Smooth muscle cell (in vitro differentiated cells): ENCODE data around the gene ZNF777. TPM values are rescaled to one million over a fixed set of nuclear protein-coding genes. Genes with fewer than 3 reads are reported as not detected.

Experiments used
- DNase-seq: peaks from one replicate; lab custom pipeline; 2025; ENCODE audit not compliant: unreplicated experiment; lab: John Stamatoyannopoulos, UW
- H2AFZ ChIP-seq: fragments of 200-600 bp; sonication (generic); 2 replicates; pipeline ENCODE4 v1.6.0; 2016; ENCODE audit warnings: antibody characterized with exemption, low read depth, mild to moderate bottlenecking
- H3F3A ChIP-seq: fragments of 200-600 bp; sonication (generic); 2 replicates; pipeline ENCODE4 v1.6.0; 2017; ENCODE audit warnings: antibody characterized with exemption, low read depth
- H3K27ac ChIP-seq: fragments of 200-600 bp; sonication (generic); 2 replicates; pipeline ENCODE4 v1.5.1; 2016; ENCODE audit warnings: low read depth, mild to moderate bottlenecking
- H3K27me3 ChIP-seq: fragments of 200-600 bp; sonication (generic); 2 replicates; pipeline ENCODE4 v1.6.1; 2016; ENCODE audit warnings: low read depth, mild to moderate bottlenecking
- H3K36me3 ChIP-seq: fragments of 200-600 bp; sonication (generic); 2 replicates; pipeline ENCODE4 v1.5.1; 2016; ENCODE audit warnings: low read depth
- H3K4me1 ChIP-seq: fragments of 200-600 bp; sonication (generic); 2 replicates; pipeline ENCODE4 v1.5.1; 2016; ENCODE audit warnings: low read depth
- H3K4me2 ChIP-seq: fragments of 200-600 bp; sonication (generic); 2 replicates; pipeline ENCODE4 v1.6.0; 2016; ENCODE audit warnings: mild to moderate bottlenecking
- H3K4me3 ChIP-seq: fragments of 200-600 bp; sonication (generic); 2 replicates; pipeline ENCODE4 v1.5.1; 2016; ENCODE audit warnings: mild to moderate bottlenecking
- H3K79me2 ChIP-seq: fragments of 200-600 bp; sonication (generic); 2 replicates; pipeline ENCODE4 v1.6.0; 2016; ENCODE audit warnings: low read depth, mild to moderate bottlenecking
- H3K9ac ChIP-seq: fragments of 200-600 bp; sonication (generic); 2 replicates; pipeline ENCODE4 v1.6.0; 2016; ENCODE audit warnings: low read depth
- H3K9me3 ChIP-seq: fragments of 200-600 bp; sonication (generic); replicated peaks from 2 replicates; pipeline ENCODE4 v1.5.1; 2016; ENCODE audit warnings: low read depth
- H4K20me1 ChIP-seq: fragments of 200-600 bp; sonication (generic); 2 replicates; pipeline ENCODE4 v1.6.0; 2016; ENCODE audit warnings: low read depth
- CTCF ChIP-seq: fragments of 200-600 bp; sonication (generic); IDR thresholded peaks from 2 replicates; pipeline ENCODE4 v1.5.1; 2017; ENCODE audit warnings: borderline replicate concordance, mild to moderate bottlenecking, antibody characterized with exemption; ENCODE audit not compliant: insufficient read depth, poor library complexity, severe bottlenecking
- WGBS: methylation state at CpG from one replicate; pipeline ENCODE4 v1.1.7; 2016; ENCODE audit warnings: low lambda C conversion rate; 5-methylcytosine and 5-hydroxymethylcytosine counted together
- polyA plus RNA-seq: library from polyadenylated mRNA; unstranded; fragments of >200 nt; fragmentation: Nextera tagmentation; extraction: Ambion mirVana; gene quantifications from 2 replicates; pipeline ENCODE4 v1.2.1, GENCODE V29; 2016
- total RNA-seq: library from RNA; depleted of rRNA; stranded (reverse); fragments of >200 nt; gene quantifications from 2 replicates; pipeline ENCODE4 v1.2.3, GENCODE V29; 2014

The ZNF777 gene
- total and polyA plus RNA-seq, 2 experiments from 2014 or later, result 7.8 to 14.9 TPM

- peaks cover 27% of the 10 kb centered on the region for H4K20me1 ChIP-seq
- H3K36me3 ChIP-seq, result no peaks in the 10 kb centered on the region
- H3K4me1 ChIP-seq, result peaks cover 5% of the 10 kb centered on the region
- peaks cover 10% of the 10 kb centered on the region for H3K27me3 ChIP-seq
- H3F3A ChIP-seq, result peaks cover 6% of the 10 kb centered on the region
- peaks cover 23% of the 10 kb centered on the region for H3K79me2 ChIP-seq
- peak within 1 kb of the TSS; percentile 26 for H3K27ac ChIP-seq
- peak within 1 kb of the TSS; percentile 73 for H3K4me3 ChIP-seq
- H3K9me3 ChIP-seq, result no peaks in the 10 kb centered on the region
- TF ChIP-seq CTCF, result peak; percentile 46
- peak; percentile 38 for DNase-seq
- H2AFZ ChIP-seq, result peak within 1 kb of the TSS; percentile 96
- under 1% methylated on average over 68 of the region's 109 CpGs for WGBS
- peak within 1 kb of the TSS; percentile 96 for H3K4me2 ChIP-seq
- peak within 1 kb of the TSS; percentile 53 for H3K9ac ChIP-seq
These were observed 36.8 kb upstream of the ZNF777 start, which contains the start of gene ZNF746 for GRCh38 chr7:149497467-149498261. ZNF746 (minus strand) TSS chr7:149497809; CDS start chr7:149497536, 273 bp downstream.

- peak; percentile 20 for DNase-seq
- Histone ChIP-seq H3K27me3 (peaks cover 10% of the 10 kb centered on the region), H3F3A (peaks cover 6% of the 10 kb centered on the region), H3K27ac (peak overlapping the region; percentile 26), H2AFZ (peak overlapping the region; percentile 66), H3K9me3 (no peaks in the 10 kb centered on the region), H3K4me1 (peaks cover 5% of the 10 kb centered on the region), H4K20me1 (peaks cover 27% of the 10 kb centered on the region), H3K4me3 (peak overlapping the region; percentile 73), H3K4me2 (peak overlapping the region; percentile 89), H3K36me3 (no peaks in the 10 kb centered on the region), H3K79me2 (peaks cover 23% of the 10 kb centered on the region), H3K9ac (peak overlapping the region; percentile 53)
- 12% methylated on average over 30 of the region's 51 CpGs for WGBS
- no peak for TF ChIP-seq CTCF
These were observed 36.0 kb upstream of the ZNF777 start for GRCh38 chr7:149496642-149497391.

GRCh38 chr7:149495785-149496641, 35.2 kb upstream of the ZNF777 start:
- Histone ChIP-seq H3K27me3 (peaks cover 10% of the 10 kb centered on the region), H3K4me3 (peak overlapping the region; percentile 73), H4K20me1 (peaks cover 27% of the 10 kb centered on the region), H3K27ac (peak overlapping the region; percentile 3), H3K9me3 (no peaks in the 10 kb centered on the region), H3K79me2 (peaks cover 23% of the 10 kb centered on the region), H3K4me1 (peaks cover 5% of the 10 kb centered on the region), H3K9ac (no peak overlapping the region), H3K36me3 (no peaks in the 10 kb centered on the region), H2AFZ (no peak overlapping the region), H3K4me2 (peak overlapping the region; percentile 89), H3F3A (peaks cover 6% of the 10 kb centered on the region)
- peak; percentile 21 for DNase-seq
- no peak for TF ChIP-seq CTCF
- 60% methylated on average over 13 of the region's 13 CpGs for WGBS
